ENCODE results near the gene ENO2. TPM values are rescaled to one million over a fixed set of nuclear protein-coding genes. Genes with fewer than 3 reads are reported as not detected.

ENO2 gene
- total and polyA plus RNA-seq, 8 donors, result 9.3 to 50.0 (median 15.5) TPM

DNA sequence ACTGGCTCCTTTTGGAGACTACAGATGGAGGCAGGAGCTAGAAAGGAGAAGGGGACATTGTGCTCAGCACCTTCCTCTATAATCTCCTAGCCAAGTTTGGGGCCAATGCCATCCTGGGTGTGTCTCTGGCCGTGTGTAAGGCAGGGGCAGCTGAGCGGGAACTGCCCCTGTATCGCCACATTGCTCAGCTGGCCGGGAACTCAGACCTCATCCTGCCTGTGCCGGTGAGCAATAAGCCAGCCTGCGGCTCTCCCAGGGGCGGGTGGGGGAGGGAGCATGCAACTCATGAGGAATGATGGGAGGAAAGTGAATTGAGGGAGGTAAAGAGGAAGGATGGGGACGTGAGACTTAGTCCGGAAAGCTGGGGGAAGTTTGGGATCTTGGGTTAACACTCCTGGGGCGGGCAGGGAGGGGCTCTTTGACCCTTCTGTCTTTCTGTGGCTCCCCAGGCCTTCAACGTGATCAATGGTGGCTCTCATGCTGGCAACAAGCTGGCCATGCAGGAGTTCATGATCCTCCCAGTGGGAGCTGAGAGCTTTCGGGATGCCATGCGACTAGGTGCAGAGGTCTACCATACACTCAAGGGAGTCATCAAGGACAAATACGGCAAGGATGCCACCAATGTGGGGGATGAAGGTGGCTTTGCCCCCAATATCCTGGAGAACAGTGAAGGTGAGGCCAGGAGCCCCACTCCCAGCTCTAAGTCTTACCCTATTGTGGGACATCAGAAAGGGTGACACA lies 3.3 kb downstream of the ENO2 start:
- peaks cover 0 to 29% of the 10 kb centered on the region in 2 donors for H3K4me1 ChIP-seq
- H3K4me3 ChIP-seq, result no peak overlapping the region
- ATAC-seq, result no peak
- intact Hi-C loops (cut with DNase I), result no loop called here
- no peaks in the 10 kb centered on the region for H3K9me3 ChIP-seq
- TF ChIP-seq, protein P1, sequence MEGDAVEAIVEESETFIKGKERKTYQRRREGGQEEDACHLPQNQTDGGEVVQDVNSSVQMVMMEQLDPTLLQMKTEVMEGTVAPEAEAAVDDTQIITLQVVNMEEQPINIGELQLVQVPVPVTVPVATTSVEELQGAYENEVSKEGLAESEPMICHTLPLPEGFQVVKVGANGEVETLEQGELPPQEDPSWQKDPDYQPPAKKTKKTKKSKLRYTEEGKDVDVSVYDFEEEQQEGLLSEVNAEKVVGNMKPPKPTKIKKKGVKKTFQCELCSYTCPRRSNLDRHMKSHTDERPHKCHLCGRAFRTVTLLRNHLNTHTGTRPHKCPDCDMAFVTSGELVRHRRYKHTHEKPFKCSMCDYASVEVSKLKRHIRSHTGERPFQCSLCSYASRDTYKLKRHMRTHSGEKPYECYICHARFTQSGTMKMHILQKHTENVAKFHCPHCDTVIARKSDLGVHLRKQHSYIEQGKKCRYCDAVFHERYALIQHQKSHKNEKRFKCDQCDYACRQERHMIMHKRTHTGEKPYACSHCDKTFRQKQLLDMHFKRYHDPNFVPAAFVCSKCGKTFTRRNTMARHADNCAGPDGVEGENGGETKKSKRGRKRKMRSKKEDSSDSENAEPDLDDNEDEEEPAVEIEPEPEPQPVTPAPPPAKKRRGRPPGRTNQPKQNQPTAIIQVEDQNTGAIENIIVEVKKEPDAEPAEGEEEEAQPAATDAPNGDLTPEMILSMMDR (IDR thresholded peaks at IDR 0.05), result no peak
- peaks cover 0 to 18% of the 10 kb centered on the region in 2 donors for H3K36me3 ChIP-seq
- peaks cover 0 to 33% of the 10 kb centered on the region in 2 donors for H3K27me3 ChIP-seq
- peak in 1 of 4 donors; percentile 16 for DNase-seq
- no peak overlapping the region for H3K27ac ChIP-seq

DNA sequence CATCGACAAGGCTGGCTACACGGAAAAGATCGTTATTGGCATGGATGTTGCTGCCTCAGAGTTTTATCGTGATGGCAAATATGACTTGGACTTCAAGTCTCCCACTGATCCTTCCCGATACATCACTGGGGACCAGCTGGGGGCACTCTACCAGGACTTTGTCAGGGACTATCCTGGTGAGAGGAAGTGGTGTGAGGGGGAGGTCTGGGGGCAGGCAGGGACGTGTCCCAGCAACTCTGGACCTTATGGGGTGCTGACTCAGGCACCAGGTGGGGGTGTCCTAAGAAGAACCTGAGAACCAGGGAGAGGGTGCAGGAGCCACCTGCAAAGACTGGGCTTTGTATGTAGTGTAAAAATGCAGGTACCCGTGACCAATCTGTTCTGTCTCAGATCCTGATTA lies 5.2 kb downstream of the ENO2 start:
- no peak overlapping the region for H3K27ac ChIP-seq
- TF ChIP-seq, protein P1 (IDR thresholded peaks at IDR 0.05), result no peak
- peak in 1 of 4 donors; percentile 9 for DNase-seq
- intact Hi-C loops (cut with DNase I), result no loop called here
- peaks cover 0 to 14% of the 10 kb centered on the region in 2 donors for H3K27me3 ChIP-seq
- ATAC-seq, result no peak
- H3K4me3 ChIP-seq, result no peak overlapping the region
- peaks cover 7 to 37% of the 10 kb centered on the region in 2 donors for H3K4me1 ChIP-seq
- H3K9me3 ChIP-seq, result no peaks in the 10 kb centered on the region
- H3K36me3 ChIP-seq, result peaks cover 0 to 26% of the 10 kb centered on the region in 2 donors

DNA sequence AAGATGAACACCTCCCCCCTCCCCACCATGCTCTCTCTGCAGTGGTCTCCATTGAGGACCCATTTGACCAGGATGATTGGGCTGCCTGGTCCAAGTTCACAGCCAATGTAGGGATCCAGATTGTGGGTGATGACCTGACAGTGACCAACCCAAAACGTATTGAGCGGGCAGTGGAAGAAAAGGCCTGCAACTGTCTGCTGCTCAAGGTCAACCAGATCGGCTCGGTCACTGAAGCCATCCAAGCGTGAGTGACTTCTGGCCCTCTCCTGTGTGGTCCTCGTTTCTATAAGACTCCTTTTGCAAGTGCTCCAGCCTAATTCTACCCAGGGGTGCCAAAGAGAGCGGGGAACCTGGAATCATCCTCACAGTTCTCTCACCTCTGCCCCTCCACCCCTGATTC lies 7.2 kb downstream of the ENO2 start:
- intact Hi-C loops (cut with DNase I), result loop anchor here in 1 of 2 donors (10.0 kb wide), 1 partner anchor 173 kb away; the partner anchor contains the start of gene C1R
- H3K27ac ChIP-seq, result no peak overlapping the region
- no peaks in the 10 kb centered on the region for H3K9me3 ChIP-seq
- H3K4me1 ChIP-seq, result peaks cover 20 to 43% of the 10 kb centered on the region in 2 donors
- peaks cover 0 to 4% of the 10 kb centered on the region in 2 donors for H3K27me3 ChIP-seq
- H3K4me3 ChIP-seq, result no peak overlapping the region
- peaks cover 0 to 26% of the 10 kb centered on the region in 2 donors for H3K36me3 ChIP-seq
- TF ChIP-seq, protein P1 (IDR thresholded peaks at IDR 0.05), result no peak
- DNase-seq (peak in 1 of 4 donors; percentile 10), ATAC-seq (no peak)

DNA sequence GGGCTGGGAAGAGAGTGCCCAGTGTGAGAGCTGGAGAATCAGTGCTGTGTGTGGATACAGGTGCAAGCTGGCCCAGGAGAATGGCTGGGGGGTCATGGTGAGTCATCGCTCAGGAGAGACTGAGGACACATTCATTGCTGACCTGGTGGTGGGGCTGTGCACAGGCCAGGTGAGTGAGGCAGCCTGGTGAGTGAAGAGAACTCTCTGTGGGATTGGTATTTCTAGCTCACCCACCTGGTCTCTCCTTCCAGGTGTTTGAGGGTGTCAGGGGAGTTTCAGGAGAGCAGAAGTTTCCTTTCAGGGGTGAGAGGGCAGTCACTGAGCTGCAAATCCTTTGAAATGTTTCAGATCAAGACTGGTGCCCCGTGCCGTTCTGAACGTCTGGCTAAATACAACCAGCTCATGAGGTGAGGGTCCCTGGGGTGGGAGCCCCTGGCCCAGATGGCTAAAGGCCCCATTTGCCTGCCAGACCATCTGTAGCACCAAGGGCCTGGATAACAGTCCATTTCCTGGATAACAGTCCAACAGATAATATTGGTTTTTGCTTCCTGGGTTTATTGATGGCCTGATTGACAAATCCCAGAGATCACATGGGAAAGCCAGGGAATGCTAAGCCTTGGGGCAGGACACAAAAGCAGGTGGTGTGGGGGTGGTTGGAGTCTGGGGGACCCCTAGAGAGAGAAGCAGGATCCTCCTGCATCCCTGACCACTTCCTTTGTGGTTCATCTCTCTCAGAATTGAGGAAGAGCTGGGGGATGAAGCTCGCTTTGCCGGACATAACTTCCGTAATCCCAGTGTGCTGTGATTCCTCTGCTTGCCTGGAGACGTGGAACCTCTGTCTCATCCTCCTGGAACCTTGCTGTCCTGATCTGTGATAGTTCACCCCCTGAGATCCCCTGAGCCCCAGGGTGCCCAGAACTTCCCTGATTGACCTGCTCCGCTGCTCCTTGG lies 7.9 kb downstream of the ENO2 start:
- Histone ChIP-seq H3K4me1 (peaks cover 23 to 51% of the 10 kb centered on the region in 2 donors), H3K9me3 (no peaks in the 10 kb centered on the region), H3K4me3 (no peak overlapping the region), H3K27ac (peak overlapping the region in 1 of 2 donors; percentile 18), H3K27me3 (peaks cover 0 to 11% of the 10 kb centered on the region in 2 donors), H3K36me3 (peaks cover 0 to 26% of the 10 kb centered on the region in 2 donors)
- TF ChIP-seq, protein P1 (IDR thresholded peaks at IDR 0.05), result no peak
- DNase-seq (peak in 1 of 4 donors; percentile 29), ATAC-seq (no peak)
- intact Hi-C loops (cut with DNase I), result loop anchor here in 1 of 2 donors (10.0 kb wide), 1 partner anchor 173 kb away; the partner anchor contains the start of gene C1R

All from left lung (tissue), 10 donors.